HepG2 (cell line): Measurements from ENCODE around the gene HBQ1.
A peak's percentile ranks its signal among the peaks of the same experiment; 100 is the strongest.

ENCODE experiments used
- HMG20B ChIP-seq: conservative IDR thresholded peaks from 2 replicates; pipeline ENCODE4 v1.6.1; 2016; ENCODE audit warnings: missing genetic modification reagents, missing compliant biosample characterization
- KLF16 ChIP-seq, 2 experiments: sonication (generic) in 1 of 2; formaldehyde crosslinking in 1 of 2; IDR thresholded peaks; 2 replicates each; pipeline versions ENCODE4 v1.6.1 to v1.8.0; 2016 to 2023; ENCODE audit warnings: missing genetic modification reagents in 2 of 2, missing compliant biosample characterization in 1 of 2
- NFRKB ChIP-seq: fragments of 450-650 bp; IDR thresholded peaks from 2 replicates; pipeline ENCODE4 v1.6.1; 2017
- POLR2A ChIP-seq, 2 experiments: IDR thresholded peaks; 2 replicates each; pipeline ENCODE4 v1.6.1; 2011; ENCODE audit warnings: low read depth in 2 of 2, low read length in 2 of 2, mild to moderate bottlenecking in 1 of 2, moderate library complexity in 1 of 2; ENCODE audit not compliant: insufficient read depth in 1 of 2
- TOPORS ChIP-seq: sonication (generic); formaldehyde crosslinking; IDR thresholded peaks from 2 replicates; pipeline ENCODE4 v1.8.0; 2023; ENCODE audit warnings: mild to moderate bottlenecking, missing genetic modification reagents
- ZFP1 ChIP-seq: IDR thresholded peaks from 2 replicates; pipeline ENCODE4 v1.6.1; 2016
- TF ChIP-seq, protein P1 (sequence below): sonication (generic); formaldehyde crosslinking; IDR thresholded peaks from 2 replicates; pipeline ENCODE4 v1.5.0; 2020; ENCODE audit warnings: mild to moderate bottlenecking, missing genetic modification reagents, moderate library complexity

GRCh38 chr16:140175-140857 is 39.9 kb upstream of the HBQ1 start:
- TF ChIP-seq POLR2A (IDR thresholded peaks at IDR 0.05; ENCODE audit: insufficient read depth in 1 of 2, low read depth in 2 of 2, low read length in 2 of 2) = peak in 1 of 2 experiments; percentile 36; a peak in 1 of 4 replicates
- TF ChIP-seq, protein P1, sequence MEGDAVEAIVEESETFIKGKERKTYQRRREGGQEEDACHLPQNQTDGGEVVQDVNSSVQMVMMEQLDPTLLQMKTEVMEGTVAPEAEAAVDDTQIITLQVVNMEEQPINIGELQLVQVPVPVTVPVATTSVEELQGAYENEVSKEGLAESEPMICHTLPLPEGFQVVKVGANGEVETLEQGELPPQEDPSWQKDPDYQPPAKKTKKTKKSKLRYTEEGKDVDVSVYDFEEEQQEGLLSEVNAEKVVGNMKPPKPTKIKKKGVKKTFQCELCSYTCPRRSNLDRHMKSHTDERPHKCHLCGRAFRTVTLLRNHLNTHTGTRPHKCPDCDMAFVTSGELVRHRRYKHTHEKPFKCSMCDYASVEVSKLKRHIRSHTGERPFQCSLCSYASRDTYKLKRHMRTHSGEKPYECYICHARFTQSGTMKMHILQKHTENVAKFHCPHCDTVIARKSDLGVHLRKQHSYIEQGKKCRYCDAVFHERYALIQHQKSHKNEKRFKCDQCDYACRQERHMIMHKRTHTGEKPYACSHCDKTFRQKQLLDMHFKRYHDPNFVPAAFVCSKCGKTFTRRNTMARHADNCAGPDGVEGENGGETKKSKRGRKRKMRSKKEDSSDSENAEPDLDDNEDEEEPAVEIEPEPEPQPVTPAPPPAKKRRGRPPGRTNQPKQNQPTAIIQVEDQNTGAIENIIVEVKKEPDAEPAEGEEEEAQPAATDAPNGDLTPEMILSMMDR (CRISPR knock-in tag) = no peak
- no peak for TF ChIP-seq KLF16 (CRISPR knock-in tag; IDR thresholded peaks at IDR 0.05)
- no peak for TF ChIP-seq HMG20B (CRISPR knock-in tag)
- no peak for TF ChIP-seq ZFP1
- no peak for TF ChIP-seq TOPORS
- TF ChIP-seq NFRKB = no peak
